ENCODE data around the gene CLEC16A.

Gene CLEC16A, protein sequence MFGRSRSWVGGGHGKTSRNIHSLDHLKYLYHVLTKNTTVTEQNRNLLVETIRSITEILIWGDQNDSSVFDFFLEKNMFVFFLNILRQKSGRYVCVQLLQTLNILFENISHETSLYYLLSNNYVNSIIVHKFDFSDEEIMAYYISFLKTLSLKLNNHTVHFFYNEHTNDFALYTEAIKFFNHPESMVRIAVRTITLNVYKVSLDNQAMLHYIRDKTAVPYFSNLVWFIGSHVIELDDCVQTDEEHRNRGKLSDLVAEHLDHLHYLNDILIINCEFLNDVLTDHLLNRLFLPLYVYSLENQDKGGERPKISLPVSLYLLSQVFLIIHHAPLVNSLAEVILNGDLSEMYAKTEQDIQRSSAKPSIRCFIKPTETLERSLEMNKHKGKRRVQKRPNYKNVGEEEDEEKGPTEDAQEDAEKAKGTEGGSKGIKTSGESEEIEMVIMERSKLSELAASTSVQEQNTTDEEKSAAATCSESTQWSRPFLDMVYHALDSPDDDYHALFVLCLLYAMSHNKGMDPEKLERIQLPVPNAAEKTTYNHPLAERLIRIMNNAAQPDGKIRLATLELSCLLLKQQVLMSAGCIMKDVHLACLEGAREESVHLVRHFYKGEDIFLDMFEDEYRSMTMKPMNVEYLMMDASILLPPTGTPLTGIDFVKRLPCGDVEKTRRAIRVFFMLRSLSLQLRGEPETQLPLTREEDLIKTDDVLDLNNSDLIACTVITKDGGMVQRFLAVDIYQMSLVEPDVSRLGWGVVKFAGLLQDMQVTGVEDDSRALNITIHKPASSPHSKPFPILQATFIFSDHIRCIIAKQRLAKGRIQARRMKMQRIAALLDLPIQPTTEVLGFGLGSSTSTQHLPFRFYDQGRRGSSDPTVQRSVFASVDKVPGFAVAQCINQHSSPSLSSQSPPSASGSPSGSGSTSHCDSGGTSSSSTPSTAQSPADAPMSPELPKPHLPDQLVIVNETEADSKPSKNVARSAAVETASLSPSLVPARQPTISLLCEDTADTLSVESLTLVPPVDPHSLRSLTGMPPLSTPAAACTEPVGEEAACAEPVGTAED

DNA sequence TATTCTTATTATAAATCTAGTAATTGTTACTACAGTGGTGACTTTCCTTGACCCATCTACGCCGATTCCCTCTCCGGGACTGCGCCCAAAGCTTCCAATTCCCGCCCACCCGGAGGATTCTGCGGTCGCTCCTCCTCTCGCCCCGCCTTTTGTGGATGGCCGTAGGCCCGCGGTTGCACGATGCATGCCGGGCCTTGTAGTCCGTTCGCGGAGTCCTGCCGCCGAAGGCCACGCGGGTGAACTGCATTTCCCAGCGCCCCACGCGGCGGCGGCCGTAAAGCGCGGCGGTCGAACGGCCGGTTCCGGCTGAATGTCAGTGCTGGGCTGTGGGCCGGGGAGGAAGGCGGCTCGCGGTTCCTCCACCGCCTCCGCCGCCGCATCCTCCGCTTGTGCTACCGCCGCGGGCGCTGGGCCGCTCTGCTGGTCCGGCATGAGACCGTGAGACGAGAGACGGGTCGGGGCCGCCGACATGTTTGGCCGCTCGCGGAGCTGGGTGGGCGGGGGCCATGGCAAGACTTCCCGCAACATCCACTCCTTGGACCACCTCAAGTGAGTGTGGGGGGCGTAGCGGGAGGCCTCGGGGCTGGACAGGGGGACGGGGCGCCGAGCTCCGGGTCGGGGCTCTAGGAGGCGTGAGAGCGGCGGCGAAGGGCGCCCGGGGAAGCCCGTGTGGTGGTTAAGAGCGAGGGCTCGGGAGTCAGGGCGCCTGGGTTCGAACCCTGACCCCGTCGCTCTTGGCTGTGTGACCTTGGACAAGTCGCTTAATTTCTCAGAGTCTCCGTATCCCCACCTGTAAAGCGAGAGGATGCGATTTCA lies at the start of gene CLEC16A:
Gene CLEC16A, plus strand, starts transcription at position 316 of the 816 bp plus-strand sequence. Its CDS starts 154 bp downstream, at position 470.
- Histone ChIP-seq H3K4me3 (ENCODE audit: low read depth in 1 of 2, low read length in 2 of 2) (peak within 1 kb of the TSS; percentile 81 to 90), H3K4me1 (ENCODE audit: control insufficient read depth in 1 of 2, insufficient read depth in 2 of 2, low read length in 2 of 2) (peaks cover 19 to 48% of the 10 kb centered on the region in 2 donors), H3K9me3 (ENCODE audit: control insufficient read depth in 1 of 2, low read length in 2 of 2) (no peaks in the 10 kb centered on the region), H3K27ac (ENCODE audit: low read length) (peak within 1 kb of the TSS; percentile 70), H3K36me3 (ENCODE audit: control insufficient read depth in 1 of 2, insufficient read depth in 2 of 2, low read length in 2 of 2) (no peaks in the 10 kb centered on the region), H3K27me3 (ENCODE audit: low read depth, low read length) (no peaks in the 10 kb centered on the region)

GRCh38 chr16:10895053-10895946 lies 49.1 kb upstream of the CLEC16A start:
- H3K4me1 ChIP-seq (ENCODE audit: control insufficient read depth in 1 of 2, insufficient read depth in 2 of 2, low read length in 2 of 2), result no peaks in the 10 kb centered on the region
- H3K4me3 ChIP-seq (ENCODE audit: low read depth in 1 of 2, low read length in 2 of 2), result no peak overlapping the region
- no peaks in the 10 kb centered on the region for H3K27me3 ChIP-seq (ENCODE audit: low read depth, low read length)
- no peak overlapping the region for H3K27ac ChIP-seq (ENCODE audit: low read length)
- H3K9me3 ChIP-seq (ENCODE audit: control insufficient read depth in 1 of 2, low read length in 2 of 2), result no peaks in the 10 kb centered on the region
- H3K36me3 ChIP-seq (ENCODE audit: control insufficient read depth in 1 of 2, insufficient read depth in 2 of 2, low read length in 2 of 2), result peaks cover 5 to 13% of the 10 kb centered on the region in 2 donors

- peaks cover 8 to 13% of the 10 kb centered on the region in 2 donors for H3K36me3 ChIP-seq (ENCODE audit: control insufficient read depth in 1 of 2, insufficient read depth in 2 of 2, low read length in 2 of 2)
- no peaks in the 10 kb centered on the region for H3K27me3 ChIP-seq (ENCODE audit: low read depth, low read length)
- H3K4me3 ChIP-seq (ENCODE audit: low read depth in 1 of 2, low read length in 2 of 2), result no peak overlapping the region
- no peaks in the 10 kb centered on the region for H3K9me3 ChIP-seq (ENCODE audit: control insufficient read depth in 1 of 2, low read length in 2 of 2)
- no peak overlapping the region for H3K27ac ChIP-seq (ENCODE audit: low read length)
- H3K4me1 ChIP-seq (ENCODE audit: control insufficient read depth in 1 of 2, insufficient read depth in 2 of 2, low read length in 2 of 2), result no peaks in the 10 kb centered on the region
Observed at GRCh38 chr16:10896165-10896564, 48.2 kb upstream of the CLEC16A start.

DNA sequence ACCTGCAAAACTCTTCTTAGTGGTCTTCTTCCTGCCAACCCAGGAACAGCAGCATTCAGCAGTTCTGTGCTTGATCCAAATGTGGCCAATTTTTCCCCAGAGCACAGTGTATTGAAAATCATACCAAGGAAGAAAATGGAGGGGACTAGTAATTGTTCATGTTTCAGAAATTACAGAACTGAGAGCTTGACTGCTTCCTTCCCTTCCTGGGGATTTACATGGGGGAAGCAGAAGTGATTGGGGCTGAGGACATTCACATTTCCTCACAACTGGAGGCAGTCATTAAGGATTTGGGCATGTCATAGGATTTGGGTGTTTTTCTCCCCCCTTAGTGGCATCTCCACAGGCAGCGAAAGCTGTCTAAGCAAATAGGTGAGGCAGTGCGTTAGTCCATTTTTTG lies 47.6 kb upstream of the CLEC16A start:
- no peaks in the 10 kb centered on the region for H3K9me3 ChIP-seq (ENCODE audit: control insufficient read depth in 1 of 2, low read length in 2 of 2)
- no peaks in the 10 kb centered on the region for H3K4me1 ChIP-seq (ENCODE audit: control insufficient read depth in 1 of 2, insufficient read depth in 2 of 2, low read length in 2 of 2)
- peaks cover 8 to 13% of the 10 kb centered on the region in 2 donors for H3K36me3 ChIP-seq (ENCODE audit: control insufficient read depth in 1 of 2, insufficient read depth in 2 of 2, low read length in 2 of 2)
- no peak overlapping the region for H3K4me3 ChIP-seq (ENCODE audit: low read depth in 1 of 2, low read length in 2 of 2)
- no peak overlapping the region for H3K27ac ChIP-seq (ENCODE audit: low read length)
- no peaks in the 10 kb centered on the region for H3K27me3 ChIP-seq (ENCODE audit: low read depth, low read length)

DNA sequence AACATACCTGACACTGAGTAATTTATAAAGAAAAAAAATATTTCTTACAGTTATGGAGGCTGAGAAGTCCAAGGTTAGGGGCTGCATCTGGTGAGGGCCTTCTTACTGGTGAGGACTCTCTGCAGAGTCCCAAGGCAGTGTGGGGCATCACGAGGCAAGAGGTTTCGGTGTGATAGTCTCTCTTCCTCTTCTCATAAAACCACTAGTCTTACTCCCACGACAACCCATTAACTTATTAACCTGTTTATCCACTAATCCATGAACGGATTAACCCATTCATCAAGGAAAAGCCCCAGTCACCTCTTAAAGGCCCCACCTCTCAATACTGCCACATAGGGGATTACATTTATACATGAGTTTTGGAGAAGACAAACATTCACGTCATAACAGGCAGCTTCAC lies 47.2 kb upstream of the CLEC16A start:
- Histone ChIP-seq H3K9me3 (ENCODE audit: control insufficient read depth in 1 of 2, low read length in 2 of 2) (no peaks in the 10 kb centered on the region), H3K4me1 (ENCODE audit: control insufficient read depth in 1 of 2, insufficient read depth in 2 of 2, low read length in 2 of 2) (no peaks in the 10 kb centered on the region), H3K36me3 (ENCODE audit: control insufficient read depth in 1 of 2, insufficient read depth in 2 of 2, low read length in 2 of 2) (peaks cover 8 to 16% of the 10 kb centered on the region in 2 donors), H3K27me3 (ENCODE audit: low read depth, low read length) (no peaks in the 10 kb centered on the region), H3K4me3 (ENCODE audit: low read depth in 1 of 2, low read length in 2 of 2) (no peak overlapping the region), H3K27ac (ENCODE audit: low read length) (no peak overlapping the region)

DNA sequence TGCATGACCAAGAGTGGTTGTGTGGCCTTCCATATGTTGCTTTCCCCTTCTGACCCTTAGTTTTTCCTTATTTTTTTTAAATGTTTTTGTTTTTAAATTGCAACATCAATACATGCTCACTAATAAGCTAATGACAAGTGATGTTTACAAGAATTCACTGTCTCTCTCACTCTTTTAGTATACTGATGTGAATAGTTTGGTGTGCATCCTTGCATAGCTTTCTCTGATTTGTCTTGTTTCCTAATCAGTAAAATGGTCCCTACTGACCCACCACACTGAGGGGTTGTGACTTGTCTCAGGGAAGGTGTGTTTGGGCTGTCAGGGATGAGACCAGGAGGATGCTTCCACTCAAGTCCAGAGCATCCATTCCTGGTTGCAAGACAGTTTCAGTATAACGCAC lies 41.4 kb upstream of the CLEC16A start:
- H3K4me3 ChIP-seq (ENCODE audit: low read depth in 1 of 2, low read length in 2 of 2), result no peak overlapping the region
- H3K36me3 ChIP-seq (ENCODE audit: control insufficient read depth in 1 of 2, insufficient read depth in 2 of 2, low read length in 2 of 2), result peaks cover 20 to 22% of the 10 kb centered on the region in 2 donors
- H3K9me3 ChIP-seq (ENCODE audit: control insufficient read depth in 1 of 2, low read length in 2 of 2), result peaks cover 0 to 9% of the 10 kb centered on the region in 2 donors
- H3K27ac ChIP-seq (ENCODE audit: low read length), result no peak overlapping the region
- no peaks in the 10 kb centered on the region for H3K27me3 ChIP-seq (ENCODE audit: low read depth, low read length)
- H3K4me1 ChIP-seq (ENCODE audit: control insufficient read depth in 1 of 2, insufficient read depth in 2 of 2, low read length in 2 of 2), result no peaks in the 10 kb centered on the region

DNA sequence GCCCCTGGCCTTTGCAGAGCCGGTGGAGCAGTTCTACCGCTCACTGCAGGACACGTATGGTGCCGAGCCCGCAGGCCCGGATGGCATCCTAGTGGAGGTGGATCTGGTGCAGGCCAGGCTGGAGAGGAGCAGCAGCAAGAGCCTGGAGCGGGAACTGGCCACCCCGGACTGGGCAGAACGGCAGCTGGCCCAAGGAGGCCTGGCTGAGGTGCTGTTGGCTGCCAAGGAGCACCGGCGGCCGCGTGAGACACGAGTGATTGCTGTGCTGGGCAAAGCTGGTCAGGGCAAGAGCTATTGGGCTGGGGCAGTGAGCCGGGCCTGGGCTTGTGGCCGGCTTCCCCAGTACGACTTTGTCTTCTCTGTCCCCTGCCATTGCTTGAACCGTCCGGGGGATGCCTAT lies 37.9 kb upstream of the CLEC16A start:
- H3K27ac ChIP-seq (ENCODE audit: low read length), result no peak overlapping the region
- H3K27me3 ChIP-seq (ENCODE audit: low read depth, low read length), result no peaks in the 10 kb centered on the region
- no peak overlapping the region for H3K4me3 ChIP-seq (ENCODE audit: low read depth in 1 of 2, low read length in 2 of 2)
- peaks cover 0 to 9% of the 10 kb centered on the region in 2 donors for H3K9me3 ChIP-seq (ENCODE audit: control insufficient read depth in 1 of 2, low read length in 2 of 2)
- H3K36me3 ChIP-seq (ENCODE audit: control insufficient read depth in 1 of 2, insufficient read depth in 2 of 2, low read length in 2 of 2), result peaks cover 13 to 21% of the 10 kb centered on the region in 2 donors
- H3K4me1 ChIP-seq (ENCODE audit: control insufficient read depth in 1 of 2, insufficient read depth in 2 of 2, low read length in 2 of 2), result no peaks in the 10 kb centered on the region

GRCh38 chr16:10906914-10907756 lies 37.2 kb upstream of the CLEC16A start:
- H3K27me3 ChIP-seq (ENCODE audit: low read depth, low read length), result no peaks in the 10 kb centered on the region
- peaks cover 0 to 9% of the 10 kb centered on the region in 2 donors for H3K9me3 ChIP-seq (ENCODE audit: control insufficient read depth in 1 of 2, low read length in 2 of 2)
- H3K36me3 ChIP-seq (ENCODE audit: control insufficient read depth in 1 of 2, insufficient read depth in 2 of 2, low read length in 2 of 2), result peaks cover 13 to 18% of the 10 kb centered on the region in 2 donors
- no peak overlapping the region for H3K4me3 ChIP-seq (ENCODE audit: low read depth in 1 of 2, low read length in 2 of 2)
- no peak overlapping the region for H3K27ac ChIP-seq (ENCODE audit: low read length)
- H3K4me1 ChIP-seq (ENCODE audit: control insufficient read depth in 1 of 2, insufficient read depth in 2 of 2, low read length in 2 of 2), result no peaks in the 10 kb centered on the region

DNA sequence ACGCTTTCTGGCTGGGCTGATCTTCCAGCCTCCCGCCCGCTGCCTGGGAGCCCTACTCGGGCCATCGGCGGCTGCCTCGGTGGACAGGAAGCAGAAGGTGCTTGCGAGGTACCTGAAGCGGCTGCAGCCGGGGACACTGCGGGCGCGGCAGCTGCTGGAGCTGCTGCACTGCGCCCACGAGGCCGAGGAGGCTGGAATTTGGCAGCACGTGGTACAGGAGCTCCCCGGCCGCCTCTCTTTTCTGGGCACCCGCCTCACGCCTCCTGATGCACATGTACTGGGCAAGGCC lies 36.7 kb upstream of the CLEC16A start:
- H3K4me1 ChIP-seq (ENCODE audit: control insufficient read depth in 1 of 2, insufficient read depth in 2 of 2, low read length in 2 of 2), result no peaks in the 10 kb centered on the region
- peaks cover 12 to 13% of the 10 kb centered on the region in 2 donors for H3K36me3 ChIP-seq (ENCODE audit: control insufficient read depth in 1 of 2, insufficient read depth in 2 of 2, low read length in 2 of 2)
- H3K27ac ChIP-seq (ENCODE audit: low read length), result no peak overlapping the region
- H3K4me3 ChIP-seq (ENCODE audit: low read depth in 1 of 2, low read length in 2 of 2), result no peak overlapping the region
- peaks cover 0 to 7% of the 10 kb centered on the region in 2 donors for H3K9me3 ChIP-seq (ENCODE audit: control insufficient read depth in 1 of 2, low read length in 2 of 2)
- H3K27me3 ChIP-seq (ENCODE audit: low read depth, low read length), result no peaks in the 10 kb centered on the region
